ENCODE measurements around the gene PATZ1. TPM values are rescaled to one million over a fixed set of nuclear protein-coding genes. Genes with fewer than 3 reads are reported as not detected.

PATZ1 gene
- total RNA-seq, 1 donor from 2014 or later = 28.9 TPM

GRCh38 chr22:31345331-31346254, 553 bp downstream of the PATZ1 start:
- intact Hi-C loops (cut with DNase I) = loop anchor here (1.0 to 5.0 kb wide), 4 partner anchors 54 to 287 kb away; partner anchors contain the start of genes DRG1 and EIF4ENIF1
- Histone ChIP-seq H3K27me3 (no peaks in the 10 kb centered on the region), H3K36me3 (peaks cover 17 to 21% of the 10 kb centered on the region in 2 donors), H3K4me3 (peak overlapping the region; percentile 56 to 93), H3K27ac (peak overlapping the region; percentile 71 to 74), H3K4me1 (peaks cover 0 to 27% of the 10 kb centered on the region in 2 donors), H3K9me3 (no peaks in the 10 kb centered on the region)
- TF ChIP-seq CTCF (IDR thresholded peaks at IDR 0.05) = peak; percentile 77 to 97 (median 86)
- DNase-seq (ENCODE audit: low spot score in 2 of 2) = peak in 1 of 2 donors; percentile 88

- peak in 1 of 2 donors; percentile 77 for DNase-seq (ENCODE audit: low spot score in 2 of 2)
- H3K27me3 ChIP-seq = no peaks in the 10 kb centered on the region
- H3K9me3 ChIP-seq = no peaks in the 10 kb centered on the region
- peak overlapping the region; percentile 71 to 74 for H3K27ac ChIP-seq
- H3K36me3 ChIP-seq = peaks cover 21 to 22% of the 10 kb centered on the region in 2 donors
- no peak for TF ChIP-seq CTCF (IDR thresholded peaks at IDR 0.05)
- intact Hi-C loops (cut with DNase I) = loop anchor here (2.0 to 5.0 kb wide), 3 partner anchors 54 to 288 kb away; partner anchors contain the start of gene EIF4ENIF1
- H3K4me3 ChIP-seq = peak overlapping the region; percentile 56 to 93
- peaks cover 0 to 27% of the 10 kb centered on the region in 2 donors for H3K4me1 ChIP-seq
Observed at GRCh38 chr22:31344578-31345330, 1.4 kb downstream of the PATZ1 start.

GRCh38 chr22:31344256-31344577, 1.9 kb downstream of the PATZ1 start:
- TF ChIP-seq CTCF (IDR thresholded peaks at IDR 0.05) = no peak
- Histone ChIP-seq H3K27ac (peak overlapping the region; percentile 71 to 74), H3K4me1 (peaks cover 0 to 27% of the 10 kb centered on the region in 2 donors), H3K27me3 (no peaks in the 10 kb centered on the region), H3K36me3 (peaks cover 22 to 23% of the 10 kb centered on the region in 2 donors), H3K9me3 (no peaks in the 10 kb centered on the region), H3K4me3 (peak overlapping the region in 1 of 2 donors; percentile 93)
- intact Hi-C loops (cut with DNase I) = loop anchor here (2.0 kb wide), 1 partner anchor 53 kb away; no protein-coding TSS in a partner anchor
- DNase-seq (ENCODE audit: low spot score in 2 of 2) = no peak

GRCh38 chr22:31343235-31344191, 2.6 kb downstream of the PATZ1 start:
- peak overlapping the region in 1 of 2 donors; percentile 93 for H3K4me3 ChIP-seq
- DNase-seq (ENCODE audit: low spot score in 2 of 2) = no peak

More at GRCh38 chr22:31343235-31344191, 2.6 kb downstream of the PATZ1 start:
- H3K27ac ChIP-seq = peak overlapping the region; percentile 71 to 74
- H3K27me3 ChIP-seq = no peaks in the 10 kb centered on the region
- H3K9me3 ChIP-seq = no peaks in the 10 kb centered on the region
- intact Hi-C loops (cut with DNase I) = loop anchor here (2.0 kb wide), 1 partner anchor 53 kb away; no protein-coding TSS in a partner anchor
- H3K4me1 ChIP-seq = peaks cover 0 to 27% of the 10 kb centered on the region in 2 donors
- H3K36me3 ChIP-seq = peaks cover 22 to 28% of the 10 kb centered on the region in 2 donors
- no peak for TF ChIP-seq CTCF (IDR thresholded peaks at IDR 0.05)

Data from ascending aorta (tissue), 2 donors.